SK-N-SH (cell line): Measurements from ENCODE around the gene OVOL1.

ENCODE experiments used
- EP300 ChIP-seq, 2 experiments: IDR thresholded peaks; 2 replicates each; pipeline versions ENCODE4 v1.4.0 to v1.6.1; 2012; ENCODE audit warnings: borderline replicate concordance in 1 of 2, low read depth in 1 of 2, low read length in 1 of 2
- REST ChIP-seq: IDR thresholded peaks from 2 replicates; pipeline ENCODE4 v1.6.1; 2012; ENCODE audit warnings: mild to moderate bottlenecking, low read depth, low read length, moderate library complexity
- TF ChIP-seq, protein P1 (sequence below): IDR thresholded peaks from 2 replicates; pipeline ENCODE4 v1.4.0; 2012; ENCODE audit warnings: low read depth
- TF ChIP-seq, protein P2 (sequence below): IDR thresholded peaks from 2 replicates; pipeline ENCODE4; 2012

- TF ChIP-seq REST (no peak), EP300 (IDR thresholded peaks at IDR 0.05; ENCODE audit: borderline replicate concordance in 1 of 2, low read depth in 1 of 2, low read length in 1 of 2) (no peak)
- TF ChIP-seq, protein P1, sequence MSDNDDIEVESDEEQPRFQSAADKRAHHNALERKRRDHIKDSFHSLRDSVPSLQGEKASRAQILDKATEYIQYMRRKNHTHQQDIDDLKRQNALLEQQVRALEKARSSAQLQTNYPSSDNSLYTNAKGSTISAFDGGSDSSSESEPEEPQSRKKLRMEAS = no peak
- TF ChIP-seq, protein P2, sequence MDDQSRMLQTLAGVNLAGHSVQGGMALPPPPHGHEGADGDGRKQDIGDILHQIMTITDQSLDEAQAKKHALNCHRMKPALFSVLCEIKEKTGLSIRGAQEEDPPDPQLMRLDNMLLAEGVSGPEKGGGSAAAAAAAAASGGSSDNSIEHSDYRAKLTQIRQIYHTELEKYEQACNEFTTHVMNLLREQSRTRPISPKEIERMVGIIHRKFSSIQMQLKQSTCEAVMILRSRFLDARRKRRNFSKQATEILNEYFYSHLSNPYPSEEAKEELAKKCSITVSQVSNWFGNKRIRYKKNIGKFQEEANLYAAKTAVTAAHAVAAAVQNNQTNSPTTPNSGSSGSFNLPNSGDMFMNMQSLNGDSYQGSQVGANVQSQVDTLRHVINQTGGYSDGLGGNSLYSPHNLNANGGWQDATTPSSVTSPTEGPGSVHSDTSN = no peak
Observed at GRCh38 chr11:65777241-65777640, 9.6 kb upstream of the OVOL1 start.
